Upper lobe of right lung (tissue), 1 donor: ENCODE data around the gene ZNF793. TPM values are rescaled to one million over a fixed set of nuclear protein-coding genes. Genes with fewer than 3 reads are reported as not detected.
A peak's percentile ranks its signal among the peaks of the same experiment; 100 is the strongest.

Experiments used
- ATAC-seq: fragments of 200-7000 bp; cut with Tn5 transposase; one replicate; pipeline ENCODE4 v1.9.1; 2020; ENCODE audit warnings: mild to moderate bottlenecking, moderate library complexity
- DNase-seq: peaks from one replicate; pipeline ENCODE4 v3.0.0-alpha.2; 2020
- H3K27ac ChIP-seq: fragments of 200-600 bp; one replicate; pipeline ENCODE4 v1.8.0; 2022
- H3K27me3 ChIP-seq: fragments of 200-600 bp; one replicate; pipeline ENCODE4 v1.8.0; 2022; ENCODE audit warnings: mild to moderate bottlenecking
- H3K36me3 ChIP-seq: fragments of 200-600 bp; one replicate; pipeline ENCODE4 v1.8.0; 2022
- H3K4me1 ChIP-seq: fragments of 200-600 bp; one replicate; pipeline ENCODE4 v1.8.0; 2022
- H3K4me3 ChIP-seq: fragments of 200-600 bp; one replicate; pipeline ENCODE4 v1.8.0; 2022; ENCODE audit warnings: mild to moderate bottlenecking
- H3K9me3 ChIP-seq: fragments of 200-600 bp; one replicate; pipeline ENCODE4 v1.8.0; 2022
- intact Hi-C: fragments of 100-400 bp; cut with DNase I; formaldehyde crosslinking; loops from one replicate; pipeline ENCODE4 v1.11.0; 2022
- total RNA-seq: library from RNA; stranded (reverse); fragmentation: NEBNext Ultra II Directional; extraction: Animal tissue kit (Norgen Biotek cat#: 25700); gene quantifications from one replicate; pipeline ENCODE4 v1.2.1, GENCODE V29; 2021
- TF ChIP-seq, protein P1 (sequence below): fragments of 200-600 bp; IDR thresholded peaks from one replicate; pipeline ENCODE4 v1.8.0; 2022; ENCODE audit warnings: antibody characterized with exemption
- donor health status: DM: no; HTN: yes; CAD: no; lungs with severe emphysema.

ZNF793 gene
- total RNA-seq, 1 donor from 2014 or later = 4.2 TPM

DNA sequence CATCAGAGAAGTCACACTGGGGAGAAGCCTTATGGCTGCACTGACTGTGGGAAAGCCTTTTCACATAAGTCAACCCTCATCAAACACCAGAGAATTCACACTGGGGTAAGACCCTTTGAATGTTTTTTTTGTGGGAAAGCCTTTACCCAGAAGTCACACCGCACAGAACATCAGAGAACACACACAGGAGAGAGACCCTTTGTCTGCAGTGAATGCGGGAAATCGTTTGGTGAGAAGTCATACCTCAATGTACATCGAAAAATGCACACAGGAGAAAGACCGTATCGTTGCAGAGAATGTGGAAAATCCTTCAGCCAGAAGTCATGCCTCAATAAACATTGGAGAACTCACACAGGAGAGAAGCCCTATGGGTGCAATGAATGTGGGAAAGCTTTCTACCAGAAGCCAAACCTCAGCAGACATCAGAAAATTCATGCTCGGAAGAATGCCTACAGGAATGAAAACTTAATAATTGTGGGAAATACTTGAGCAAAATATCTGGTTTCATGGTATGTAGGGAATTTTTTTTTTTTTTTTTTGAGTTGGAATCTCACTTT lies 30.7 kb downstream of the ZNF793 start:
- ATAC-seq (no peak), DNase-seq (no peak)
- peaks cover 67% of the 10 kb centered on the region for H3K9me3 ChIP-seq
- no peak overlapping the region for H3K27ac ChIP-seq
- peaks cover 18% of the 10 kb centered on the region for H3K36me3 ChIP-seq
- no peaks in the 10 kb centered on the region for H3K27me3 ChIP-seq
- H3K4me3 ChIP-seq = no peak overlapping the region
- TF ChIP-seq, protein P1, sequence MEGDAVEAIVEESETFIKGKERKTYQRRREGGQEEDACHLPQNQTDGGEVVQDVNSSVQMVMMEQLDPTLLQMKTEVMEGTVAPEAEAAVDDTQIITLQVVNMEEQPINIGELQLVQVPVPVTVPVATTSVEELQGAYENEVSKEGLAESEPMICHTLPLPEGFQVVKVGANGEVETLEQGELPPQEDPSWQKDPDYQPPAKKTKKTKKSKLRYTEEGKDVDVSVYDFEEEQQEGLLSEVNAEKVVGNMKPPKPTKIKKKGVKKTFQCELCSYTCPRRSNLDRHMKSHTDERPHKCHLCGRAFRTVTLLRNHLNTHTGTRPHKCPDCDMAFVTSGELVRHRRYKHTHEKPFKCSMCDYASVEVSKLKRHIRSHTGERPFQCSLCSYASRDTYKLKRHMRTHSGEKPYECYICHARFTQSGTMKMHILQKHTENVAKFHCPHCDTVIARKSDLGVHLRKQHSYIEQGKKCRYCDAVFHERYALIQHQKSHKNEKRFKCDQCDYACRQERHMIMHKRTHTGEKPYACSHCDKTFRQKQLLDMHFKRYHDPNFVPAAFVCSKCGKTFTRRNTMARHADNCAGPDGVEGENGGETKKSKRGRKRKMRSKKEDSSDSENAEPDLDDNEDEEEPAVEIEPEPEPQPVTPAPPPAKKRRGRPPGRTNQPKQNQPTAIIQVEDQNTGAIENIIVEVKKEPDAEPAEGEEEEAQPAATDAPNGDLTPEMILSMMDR = no peak
- intact Hi-C loops = no loop called here
- no peaks in the 10 kb centered on the region for H3K4me1 ChIP-seq

DNA sequence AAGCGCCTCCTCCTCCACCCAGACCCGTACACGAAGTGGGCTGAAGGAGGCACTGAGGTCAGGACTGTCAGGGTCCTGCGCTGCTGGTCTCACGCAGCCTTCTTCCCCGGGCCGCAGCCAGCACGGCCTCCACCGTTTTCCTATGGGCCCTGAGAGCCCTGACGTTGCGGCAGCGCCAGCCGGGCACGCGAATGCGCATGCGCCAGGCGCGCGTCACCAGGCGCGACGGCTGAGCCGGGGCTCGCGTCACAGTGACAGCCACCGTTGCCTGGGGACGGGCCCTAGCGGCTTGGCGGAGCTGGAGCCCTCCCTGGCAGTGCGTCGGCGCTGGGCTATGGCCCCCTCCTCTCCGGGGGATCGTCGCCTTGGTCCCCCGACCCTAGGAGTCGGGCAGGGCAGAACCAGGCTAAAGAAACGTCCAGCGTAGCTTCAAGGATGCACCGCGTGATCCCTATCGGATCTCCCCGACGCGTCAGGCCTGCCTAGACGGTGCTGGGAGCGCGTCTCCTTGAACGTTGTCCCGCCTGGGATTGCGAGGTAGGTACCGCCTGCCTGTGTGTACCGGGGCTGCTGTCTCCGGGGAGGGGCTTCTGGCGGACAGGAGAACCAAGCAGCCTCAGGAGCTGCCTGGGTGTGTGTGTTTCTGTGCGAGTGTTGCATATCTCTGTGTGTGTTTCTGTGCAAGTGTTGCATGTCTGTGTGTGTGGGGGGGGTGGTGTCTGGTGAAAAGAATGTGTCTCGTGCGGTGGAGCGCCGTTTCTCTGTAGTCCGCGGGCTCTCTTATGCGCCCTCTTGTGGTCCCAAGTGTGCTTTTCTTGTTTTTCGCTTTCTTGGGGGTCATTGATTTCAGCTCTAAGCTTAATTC lies 44.6 kb downstream of the ZNF793 start:
- Histone ChIP-seq H3K27me3 (no peaks in the 10 kb centered on the region), H3K36me3 (no peaks in the 10 kb centered on the region), H3K27ac (no peak overlapping the region), H3K4me1 (no peaks in the 10 kb centered on the region), H3K9me3 (peaks cover 88% of the 10 kb centered on the region), H3K4me3 (peak overlapping the region; percentile 30)
- ATAC-seq (peak; percentile 45), DNase-seq (no peak)
- TF ChIP-seq, protein P1 = no peak
- intact Hi-C loops = no loop called here

DNA sequence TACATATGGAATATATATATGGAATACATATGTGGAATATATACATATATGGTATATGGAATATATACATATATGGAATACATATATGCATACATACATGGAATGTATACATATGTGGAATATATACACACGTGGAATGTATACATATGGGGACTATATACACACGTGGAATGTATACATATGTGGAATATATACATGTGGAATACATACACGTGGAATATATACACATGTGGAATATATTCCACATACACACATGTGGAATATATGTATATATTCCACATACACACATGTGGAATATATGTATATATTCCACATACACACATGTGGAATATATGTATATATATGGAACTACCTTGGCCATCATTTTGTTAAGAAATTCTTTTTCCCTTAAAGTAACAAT lies 56.8 kb downstream of the ZNF793 start:
- TF ChIP-seq, protein P1 = no peak
- Histone ChIP-seq H3K4me1 (no peaks in the 10 kb centered on the region), H3K36me3 (peaks cover 6% of the 10 kb centered on the region), H3K4me3 (no peak overlapping the region), H3K9me3 (peaks cover 98% of the 10 kb centered on the region), H3K27me3 (no peaks in the 10 kb centered on the region), H3K27ac (no peak overlapping the region)
- intact Hi-C loops = no loop called here
- no peak for ATAC-seq
- DNase-seq = no peak

DNA sequence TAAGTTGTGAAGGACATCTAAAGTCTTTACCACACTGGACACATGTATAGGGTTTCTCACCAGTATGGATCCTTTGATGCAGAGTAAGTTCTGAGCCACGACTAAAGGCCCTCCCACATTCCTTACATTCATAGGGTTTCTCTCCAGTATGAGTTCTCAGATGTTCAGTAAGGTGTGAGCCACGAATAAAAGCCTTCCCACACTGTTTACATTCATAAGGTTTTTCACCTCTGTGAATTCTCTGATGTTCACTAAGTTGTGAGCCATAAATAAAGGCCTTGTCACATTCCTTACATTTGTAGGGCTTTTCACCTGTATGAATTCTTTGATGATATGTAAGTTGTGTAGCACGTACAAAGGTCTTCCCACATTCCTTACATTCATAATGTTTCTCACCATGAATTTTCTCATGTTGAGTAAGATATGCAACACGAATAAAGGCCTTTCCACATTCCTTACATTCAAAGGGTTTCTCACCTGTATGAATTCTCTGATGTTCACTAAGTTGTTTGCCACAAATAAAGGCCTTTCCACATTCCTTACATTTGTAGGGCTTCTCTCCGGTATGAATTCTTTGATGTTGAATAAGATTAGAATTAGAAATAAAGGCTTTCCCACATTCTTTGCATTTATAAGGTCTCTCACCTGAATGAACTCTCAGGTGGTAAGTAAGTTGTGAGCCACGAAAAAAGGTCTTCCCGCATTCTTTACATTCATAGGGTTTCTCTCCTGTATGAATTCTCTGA lies 58.1 kb downstream of the ZNF793 start:
- H3K27me3 ChIP-seq = no peaks in the 10 kb centered on the region
- intact Hi-C loops = no loop called here
- no peaks in the 10 kb centered on the region for H3K4me1 ChIP-seq
- ATAC-seq (no peak), DNase-seq (no peak)
- peaks cover 99% of the 10 kb centered on the region for H3K9me3 ChIP-seq
- H3K27ac ChIP-seq = no peak overlapping the region
- H3K36me3 ChIP-seq = peaks cover 6% of the 10 kb centered on the region
- no peak overlapping the region for H3K4me3 ChIP-seq
- TF ChIP-seq, protein P1 = no peak

DNA sequence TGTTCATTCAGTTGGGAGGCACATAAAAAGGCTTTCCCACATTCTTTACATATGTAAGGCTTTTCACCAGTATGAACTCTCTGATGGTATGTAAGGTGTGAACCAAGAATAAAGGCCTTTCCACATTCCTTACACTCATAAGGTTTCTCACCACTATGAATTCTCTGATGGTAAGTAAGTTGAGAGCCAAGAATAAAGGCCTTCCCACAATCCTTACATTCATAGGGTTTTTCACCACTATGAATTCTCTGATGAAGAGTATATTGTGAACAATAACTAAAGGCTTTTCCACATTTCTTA lies 58.6 kb downstream of the ZNF793 start:
- Histone ChIP-seq H3K9me3 (peaks cover 99% of the 10 kb centered on the region), H3K27ac (no peak overlapping the region), H3K36me3 (peaks cover 6% of the 10 kb centered on the region), H3K27me3 (no peaks in the 10 kb centered on the region), H3K4me1 (no peaks in the 10 kb centered on the region), H3K4me3 (no peak overlapping the region)
- intact Hi-C loops = no loop called here
- TF ChIP-seq, protein P1 = no peak
- ATAC-seq = no peak
- DNase-seq = no peak
